ENCODE data around the gene ARMCX2.

Gene ARMCX2

DNA sequence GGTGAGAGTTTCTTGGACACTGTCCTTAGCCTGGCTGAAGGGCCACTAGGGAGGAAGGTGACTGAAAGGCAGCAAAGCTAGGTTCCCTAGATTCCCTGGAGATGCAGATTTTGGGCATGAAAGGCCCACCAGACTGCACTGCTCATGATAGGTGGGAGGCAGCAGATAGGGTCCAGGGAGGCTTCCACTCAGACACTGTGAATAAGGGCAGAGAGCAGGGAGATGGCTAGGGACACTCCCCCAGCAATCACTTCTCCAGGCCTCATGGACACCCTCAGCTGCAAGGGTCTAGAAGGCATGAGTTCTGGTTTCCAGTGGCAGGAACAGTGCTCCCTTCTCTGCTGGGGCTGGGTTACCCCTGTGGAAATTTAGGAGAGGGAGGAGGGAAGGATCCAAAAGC is 20.1 kb downstream of the ARMCX2 start:
- Histone ChIP-seq H3K9me3 (ENCODE audit: severe bottlenecking) (no peaks in the 10 kb centered on the region), H3K4me3 (ENCODE audit: low read depth, low read length) (no peak overlapping the region), H3K27ac (no peak overlapping the region), H3K36me3 (no peaks in the 10 kb centered on the region), H3K27me3 (ENCODE audit: insufficient read depth, low read depth, severe bottlenecking) (peaks cover 3% of the 10 kb centered on the region)
- DNase-seq = no peak
- TF ChIP-seq, protein P1, sequence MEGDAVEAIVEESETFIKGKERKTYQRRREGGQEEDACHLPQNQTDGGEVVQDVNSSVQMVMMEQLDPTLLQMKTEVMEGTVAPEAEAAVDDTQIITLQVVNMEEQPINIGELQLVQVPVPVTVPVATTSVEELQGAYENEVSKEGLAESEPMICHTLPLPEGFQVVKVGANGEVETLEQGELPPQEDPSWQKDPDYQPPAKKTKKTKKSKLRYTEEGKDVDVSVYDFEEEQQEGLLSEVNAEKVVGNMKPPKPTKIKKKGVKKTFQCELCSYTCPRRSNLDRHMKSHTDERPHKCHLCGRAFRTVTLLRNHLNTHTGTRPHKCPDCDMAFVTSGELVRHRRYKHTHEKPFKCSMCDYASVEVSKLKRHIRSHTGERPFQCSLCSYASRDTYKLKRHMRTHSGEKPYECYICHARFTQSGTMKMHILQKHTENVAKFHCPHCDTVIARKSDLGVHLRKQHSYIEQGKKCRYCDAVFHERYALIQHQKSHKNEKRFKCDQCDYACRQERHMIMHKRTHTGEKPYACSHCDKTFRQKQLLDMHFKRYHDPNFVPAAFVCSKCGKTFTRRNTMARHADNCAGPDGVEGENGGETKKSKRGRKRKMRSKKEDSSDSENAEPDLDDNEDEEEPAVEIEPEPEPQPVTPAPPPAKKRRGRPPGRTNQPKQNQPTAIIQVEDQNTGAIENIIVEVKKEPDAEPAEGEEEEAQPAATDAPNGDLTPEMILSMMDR (IDR thresholded peaks at IDR 0.05; ENCODE audit: low read depth, low read length) = no peak

DNA sequence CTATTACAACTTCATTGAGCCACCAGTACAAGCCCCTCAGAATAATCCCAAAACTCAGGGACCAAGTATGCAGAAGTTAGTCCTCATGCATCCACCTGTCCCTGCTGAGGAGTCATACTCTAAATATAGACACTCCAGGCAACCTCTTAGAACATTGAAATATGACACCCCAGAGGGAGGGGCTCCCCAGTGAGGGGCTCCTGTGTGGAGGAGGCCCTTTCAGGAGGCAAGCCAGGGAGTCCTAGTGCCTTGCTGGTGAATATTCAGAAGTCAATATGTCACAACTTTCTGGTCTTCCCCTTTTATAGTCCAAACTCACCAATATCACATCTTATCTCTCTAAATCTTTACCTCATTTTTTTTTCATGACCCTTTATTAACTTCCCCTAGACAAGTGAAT is 40.3 kb downstream of the ARMCX2 start:
- H3K9me3 ChIP-seq (ENCODE audit: severe bottlenecking) = no peaks in the 10 kb centered on the region
- TF ChIP-seq, protein P1 (IDR thresholded peaks at IDR 0.05; ENCODE audit: low read depth, low read length) = no peak
- peaks cover 2% of the 10 kb centered on the region; the same call in 1 of the 2 replicates for H3K36me3 ChIP-seq
- H3K4me3 ChIP-seq (ENCODE audit: low read depth, low read length) = no peak overlapping the region
- peak; percentile 13 for DNase-seq
- H3K27me3 ChIP-seq (ENCODE audit: insufficient read depth, low read depth, severe bottlenecking) = peaks cover 3% of the 10 kb centered on the region
- H3K27ac ChIP-seq = no peak overlapping the region

- TF ChIP-seq, protein P1 (IDR thresholded peaks at IDR 0.05; ENCODE audit: low read depth, low read length) = peak; percentile 51; the same call in 1 of the 2 replicates
- H3K36me3 ChIP-seq = peaks cover 2% of the 10 kb centered on the region; the same call in 1 of the 2 replicates
- H3K27me3 ChIP-seq (ENCODE audit: insufficient read depth, low read depth, severe bottlenecking) = peaks cover 3% of the 10 kb centered on the region
- H3K27ac ChIP-seq = peak within 1 kb of the TSS; percentile 69
- peak; percentile 74 for DNase-seq
- peak within 1 kb of the TSS; percentile 53 for H3K4me3 ChIP-seq (ENCODE audit: low read depth, low read length)
- no peaks in the 10 kb centered on the region for H3K9me3 ChIP-seq (ENCODE audit: severe bottlenecking)
Observed at GRCh38 chrX:101617211-101618191, 42.1 kb downstream of the ARMCX2 start, which contains the start of gene ARMCX6. ARMCX6 (minus strand) TSS chrX:101618000; CDS start chrX:101616620, 1,380 bp downstream.

DNA sequence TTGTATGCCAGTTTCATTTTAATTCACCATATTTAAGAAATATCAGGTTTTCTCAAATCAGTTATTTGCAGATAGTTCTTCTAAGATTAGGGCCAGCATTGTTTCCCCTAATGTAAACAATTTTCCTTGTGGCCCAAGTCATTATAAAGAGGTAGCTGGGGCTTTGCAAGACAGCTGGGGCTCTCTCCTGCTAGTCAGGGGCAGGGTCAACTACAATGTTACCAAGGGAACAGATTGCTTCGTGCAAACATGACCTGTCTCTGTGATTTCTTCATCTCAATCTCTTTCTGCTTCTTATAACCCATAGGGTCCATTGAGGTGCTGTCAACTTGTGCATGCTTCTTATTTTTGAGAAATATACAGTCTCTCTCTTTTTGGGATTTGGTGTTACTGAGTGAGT is 53.9 kb downstream of the ARMCX2 start:
- Histone ChIP-seq H3K36me3 (no peaks in the 10 kb centered on the region), H3K9me3 (ENCODE audit: severe bottlenecking) (no peaks in the 10 kb centered on the region), H3K27me3 (ENCODE audit: insufficient read depth, low read depth, severe bottlenecking) (peaks cover 47% of the 10 kb centered on the region), H3K27ac (no peak overlapping the region), H3K4me3 (ENCODE audit: low read depth, low read length) (no peak overlapping the region)
- TF ChIP-seq, protein P1 (IDR thresholded peaks at IDR 0.05; ENCODE audit: low read depth, low read length) = no peak
- DNase-seq = no peak

All from WERI-Rb-1 (cell line).